Activated effector memory CD4-positive, alpha-beta T cell treated with Interleukin-2 at 50 U/mL for 16 hours (primary cell): ENCODE results near the gene HUWE1.
"Not testable (repeated sequence)": the region's sequence is repeated elsewhere in the genome, so short reads cannot be mapped to it uniquely, and the experiment has no call there.

ENCODE experiments used
- DNase-seq: peaks from one replicate; pipeline ENCODE4 v3.0.0-alpha.2; 2020

HUWE1 gene, protein sequence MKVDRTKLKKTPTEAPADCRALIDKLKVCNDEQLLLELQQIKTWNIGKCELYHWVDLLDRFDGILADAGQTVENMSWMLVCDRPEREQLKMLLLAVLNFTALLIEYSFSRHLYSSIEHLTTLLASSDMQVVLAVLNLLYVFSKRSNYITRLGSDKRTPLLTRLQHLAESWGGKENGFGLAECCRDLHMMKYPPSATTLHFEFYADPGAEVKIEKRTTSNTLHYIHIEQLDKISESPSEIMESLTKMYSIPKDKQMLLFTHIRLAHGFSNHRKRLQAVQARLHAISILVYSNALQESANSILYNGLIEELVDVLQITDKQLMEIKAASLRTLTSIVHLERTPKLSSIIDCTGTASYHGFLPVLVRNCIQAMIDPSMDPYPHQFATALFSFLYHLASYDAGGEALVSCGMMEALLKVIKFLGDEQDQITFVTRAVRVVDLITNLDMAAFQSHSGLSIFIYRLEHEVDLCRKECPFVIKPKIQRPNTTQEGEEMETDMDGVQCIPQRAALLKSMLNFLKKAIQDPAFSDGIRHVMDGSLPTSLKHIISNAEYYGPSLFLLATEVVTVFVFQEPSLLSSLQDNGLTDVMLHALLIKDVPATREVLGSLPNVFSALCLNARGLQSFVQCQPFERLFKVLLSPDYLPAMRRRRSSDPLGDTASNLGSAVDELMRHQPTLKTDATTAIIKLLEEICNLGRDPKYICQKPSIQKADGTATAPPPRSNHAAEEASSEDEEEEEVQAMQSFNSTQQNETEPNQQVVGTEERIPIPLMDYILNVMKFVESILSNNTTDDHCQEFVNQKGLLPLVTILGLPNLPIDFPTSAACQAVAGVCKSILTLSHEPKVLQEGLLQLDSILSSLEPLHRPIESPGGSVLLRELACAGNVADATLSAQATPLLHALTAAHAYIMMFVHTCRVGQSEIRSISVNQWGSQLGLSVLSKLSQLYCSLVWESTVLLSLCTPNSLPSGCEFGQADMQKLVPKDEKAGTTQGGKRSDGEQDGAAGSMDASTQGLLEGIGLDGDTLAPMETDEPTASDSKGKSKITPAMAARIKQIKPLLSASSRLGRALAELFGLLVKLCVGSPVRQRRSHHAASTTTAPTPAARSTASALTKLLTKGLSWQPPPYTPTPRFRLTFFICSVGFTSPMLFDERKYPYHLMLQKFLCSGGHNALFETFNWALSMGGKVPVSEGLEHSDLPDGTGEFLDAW (N-terminal part only)

DNA sequence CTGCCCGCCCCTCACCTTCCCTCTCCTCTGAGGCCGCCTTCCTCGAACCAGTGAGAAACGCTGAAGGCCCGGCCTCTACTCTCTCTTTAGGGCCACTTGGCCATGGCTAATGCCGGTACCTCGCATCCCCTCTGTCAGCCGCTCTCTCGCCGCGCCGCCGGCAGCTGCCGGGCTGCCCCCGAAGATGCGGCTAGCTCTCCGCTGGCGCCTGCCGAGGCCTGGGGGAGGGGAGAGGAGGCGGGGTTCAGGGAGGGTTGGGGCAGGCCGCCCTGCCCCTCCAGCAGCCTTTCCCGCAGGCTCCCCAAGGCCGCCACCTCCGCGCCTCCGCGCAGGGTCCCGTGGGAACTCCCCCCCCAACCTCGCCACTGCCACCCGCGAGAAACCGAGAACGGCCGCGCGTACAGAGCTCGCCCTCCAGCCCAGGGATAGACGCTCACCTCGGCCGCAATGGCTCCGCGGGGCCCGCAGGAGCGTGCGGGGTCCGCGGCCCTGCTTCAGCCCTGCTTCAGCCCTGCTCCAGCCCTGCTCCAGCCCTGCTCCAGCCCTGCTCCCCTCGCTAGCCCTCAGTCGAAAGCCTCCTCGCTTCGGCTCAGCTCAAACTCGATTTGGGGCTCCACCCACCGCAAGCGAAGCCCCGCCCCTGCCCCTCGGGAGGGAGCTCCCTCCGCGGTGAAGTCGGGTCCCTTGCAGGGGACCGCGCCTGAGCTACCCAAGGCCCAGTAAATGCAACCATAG is at the start of gene HUWE1:
TSS of gene HUWE1 (minus strand) at position 569 of the 735 bp plus-strand sequence. CDS start 32,612 bp downstream, outside the sequence.
- peak; percentile 76 for DNase-seq

DNA sequence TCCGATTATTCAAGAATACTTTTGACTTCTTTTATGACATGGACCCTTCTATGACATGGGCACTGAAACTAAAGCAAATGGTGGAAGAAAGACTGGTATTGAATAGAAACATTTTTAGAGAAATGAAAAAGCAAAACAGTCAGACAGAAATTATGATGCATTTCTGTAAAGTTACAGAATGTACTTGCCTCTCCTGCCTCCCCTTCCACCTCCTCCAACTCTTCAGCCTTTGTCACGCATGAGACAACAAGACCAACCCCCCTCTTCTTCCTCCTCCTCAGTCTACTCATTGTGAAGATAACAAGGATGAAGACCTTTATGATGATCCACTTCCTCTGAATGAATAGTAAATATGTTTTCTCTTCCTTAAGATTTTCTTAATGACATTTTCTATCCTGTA is 46.3 kb upstream of the HUWE1 start:
- DNase-seq = no peak

- DNase-seq = no peak
Observed at GRCh38 chrX:53729751-53730150, 43.2 kb upstream of the HUWE1 start.

- no peak for DNase-seq
Observed at GRCh38 chrX:53728506-53728905, 42.0 kb upstream of the HUWE1 start.

- no peak for DNase-seq
Observed at GRCh38 chrX:53724872-53725271, 38.4 kb upstream of the HUWE1 start.

DNA sequence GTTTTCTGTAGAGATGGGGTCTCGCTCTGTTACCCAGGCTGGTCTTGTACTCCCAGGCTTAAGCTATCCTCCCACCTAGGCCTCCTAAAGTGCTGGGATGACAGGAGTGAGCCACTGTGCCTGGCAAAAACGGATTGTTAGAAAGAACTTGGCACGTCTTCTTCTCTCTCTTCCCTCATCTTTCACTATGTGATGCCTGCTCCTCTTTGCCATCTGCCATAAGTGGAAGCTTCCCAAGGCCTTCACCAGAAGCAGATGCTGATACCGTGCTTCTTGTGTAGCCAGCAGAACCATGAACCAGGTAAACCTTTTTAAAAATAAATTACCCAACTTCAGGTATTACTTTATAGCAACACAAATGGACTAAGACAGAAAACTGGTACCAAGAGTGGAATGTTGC is 36.9 kb upstream of the HUWE1 start:
- DNase-seq = no peak

- DNase-seq = not testable (repeated sequence)
Observed at GRCh38 chrX:53721610-53722009, 35.1 kb upstream of the HUWE1 start.

GRCh38 chrX:53719666-53720065 is 33.1 kb upstream of the HUWE1 start:
- DNase-seq = not testable (repeated sequence)

DNA sequence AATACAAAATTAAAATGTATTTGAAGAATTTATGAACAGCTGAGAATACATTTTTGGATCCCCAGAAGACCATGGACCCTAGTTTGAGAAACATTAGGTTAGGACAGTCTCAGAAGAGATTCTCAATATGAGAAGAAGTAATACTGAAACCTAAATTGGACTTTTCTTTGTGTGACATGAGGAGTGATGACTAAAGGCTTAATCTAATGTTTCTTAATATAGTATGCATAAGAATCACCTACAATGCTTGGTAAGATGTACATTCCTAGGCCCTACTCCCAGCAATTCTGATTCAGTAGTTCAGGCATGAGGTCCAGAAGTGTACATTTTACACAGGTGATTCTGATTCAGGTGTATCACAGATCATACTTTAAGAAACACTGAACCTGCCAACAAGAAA is 31.6 kb upstream of the HUWE1 start:
- no peak for DNase-seq

DNA sequence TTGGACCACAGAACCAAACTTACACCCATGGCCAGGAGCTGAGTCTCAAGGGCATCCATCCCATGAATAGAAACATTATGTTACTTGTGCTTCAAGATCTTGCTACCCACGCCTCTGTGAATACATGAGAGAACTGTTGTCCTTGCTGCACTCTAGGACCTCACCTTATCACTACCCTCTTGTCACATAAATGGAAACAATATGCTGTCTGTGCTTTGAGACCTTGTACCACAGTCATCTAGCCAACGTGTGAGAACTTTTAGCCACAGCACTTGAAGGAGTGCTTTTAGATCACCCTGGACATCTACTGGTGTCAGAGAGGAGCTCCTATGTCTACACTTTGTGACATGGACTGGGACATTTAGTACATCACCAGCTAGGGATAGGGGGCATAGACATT is 30.7 kb upstream of the HUWE1 start:
- DNase-seq = no peak

- DNase-seq = peak; percentile 24
Observed at GRCh38 chrX:53716328-53717088, 30.0 kb upstream of the HUWE1 start.

GRCh38 chrX:53715346-53715924 is 28.9 kb upstream of the HUWE1 start:
- DNase-seq = no peak

DNA sequence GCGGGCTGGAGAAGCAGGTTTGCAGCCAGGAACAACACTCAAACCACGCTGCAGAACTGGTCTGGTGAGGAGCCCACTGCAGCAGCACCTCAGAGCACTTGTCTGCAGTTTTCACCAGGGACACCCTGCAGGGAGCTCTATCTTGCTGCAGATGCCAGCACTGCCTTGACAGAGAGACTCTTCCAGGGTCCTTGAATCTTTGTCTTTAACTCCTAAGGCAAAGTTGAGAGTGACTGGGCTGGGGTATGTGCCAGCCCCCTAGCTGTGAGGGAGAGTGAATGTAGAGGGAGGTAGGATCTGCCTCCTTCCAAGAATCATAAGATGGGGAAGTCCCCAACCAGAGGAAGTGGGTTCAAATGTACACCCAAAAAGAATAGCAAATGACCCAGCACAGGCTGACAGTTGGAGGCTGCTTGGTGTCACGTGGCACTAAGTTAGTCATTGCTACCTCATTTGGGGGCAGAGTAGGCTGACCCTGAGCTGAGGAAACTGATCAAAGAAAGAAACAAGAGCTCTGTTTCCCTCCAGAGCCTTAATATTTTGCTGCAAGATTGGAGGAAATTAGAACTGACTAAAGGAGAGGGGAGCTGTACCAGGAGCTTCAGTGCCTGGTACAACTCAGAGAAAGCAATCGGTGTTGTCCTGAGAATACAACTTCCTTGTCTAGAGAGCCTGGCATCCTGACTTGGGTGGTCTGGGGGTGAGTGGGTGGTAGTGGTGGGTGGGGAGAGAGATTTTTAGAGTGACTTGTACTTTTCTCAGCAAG is 28.2 kb upstream of the HUWE1 start:
- peak; percentile 29 for DNase-seq

DNA sequence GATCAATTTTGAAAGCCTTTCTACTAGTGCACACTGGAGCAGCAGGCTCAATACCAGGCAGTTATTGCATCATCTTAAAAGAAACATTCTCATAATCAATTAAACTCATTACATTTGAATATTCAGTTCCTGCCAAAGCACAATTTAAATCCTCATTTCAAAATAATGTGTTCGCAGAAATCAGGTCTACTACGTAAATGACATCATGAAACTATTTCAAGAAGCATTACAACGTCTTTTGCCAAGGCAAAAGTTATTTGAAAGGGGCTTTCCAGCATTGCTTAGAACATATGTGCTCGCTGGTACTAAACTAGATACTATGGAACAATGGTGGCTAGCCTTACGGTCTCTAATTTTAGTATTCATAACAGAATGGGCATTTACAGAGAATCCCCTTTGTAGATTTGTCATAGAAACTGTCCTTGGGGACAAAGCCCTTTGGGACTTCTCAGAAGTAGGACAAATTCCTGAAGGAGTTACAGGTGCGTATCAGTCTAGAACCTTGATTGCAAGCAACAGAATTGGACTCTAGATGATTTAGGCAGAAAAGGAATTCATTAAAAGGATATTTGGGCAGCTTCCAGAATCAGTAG is 27.6 kb upstream of the HUWE1 start:
- no peak for DNase-seq

GRCh38 chrX:53711436-53711835 is 24.9 kb upstream of the HUWE1 start:
- DNase-seq = no peak

DNA sequence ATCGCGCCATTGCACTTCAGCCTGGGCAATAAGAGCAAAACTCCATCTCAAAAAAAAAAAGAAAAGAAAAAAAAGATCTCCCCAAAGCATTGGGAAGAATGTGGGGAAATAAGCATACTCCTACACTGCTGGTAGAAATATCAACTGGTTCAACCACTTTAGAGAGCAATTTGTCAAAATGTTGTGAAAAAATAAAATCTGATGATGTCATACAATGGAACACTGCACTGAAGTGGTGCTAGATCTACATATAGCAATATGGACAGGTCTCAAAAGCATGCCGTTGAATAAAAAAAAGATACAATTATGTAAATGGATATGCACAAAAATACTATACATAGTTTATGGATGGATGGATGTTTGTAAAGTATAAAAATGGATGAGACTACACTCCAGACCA is 18.3 kb upstream of the HUWE1 start:
- no peak for DNase-seq

- DNase-seq = no peak
Observed at GRCh38 chrX:53704294-53704693, 17.8 kb upstream of the HUWE1 start.

GRCh38 chrX:53695946-53696549 is 9.5 kb upstream of the HUWE1 start:
- no peak for DNase-seq

GRCh38 chrX:53694642-53695041 is 8.1 kb upstream of the HUWE1 start:
- DNase-seq = no peak

GRCh38 chrX:53688300-53688699 is 1.8 kb upstream of the HUWE1 start:
- DNase-seq = no peak
